Measurements from ENCODE around the gene DGKI. TPM values are rescaled to one million over a fixed set of nuclear protein-coding genes. Genes with fewer than 3 reads are reported as not detected.

DGKI gene
- total and polyA plus RNA-seq, 2 experiments from 2014 or later, result 0.16 to 1.0 TPM

- Histone ChIP-seq H3K79me2 (replicated peaks; ENCODE audit: insufficient read depth) (no peaks in the 10 kb centered on the region), H3K4me3 (no peak overlapping the region), H3K4me1 (ENCODE audit: insufficient read depth) (peaks cover 6% of the 10 kb centered on the region), H3K27ac (ENCODE audit: low read depth) (no peak overlapping the region), H3F3A (replicated peaks; ENCODE audit: low read depth) (no peaks in the 10 kb centered on the region), H3K36me3 (ENCODE audit: insufficient read depth) (no peaks in the 10 kb centered on the region), H3K9me2 (ENCODE audit: insufficient read depth) (no peaks in the 10 kb centered on the region), H4K20me1 (replicated peaks; ENCODE audit: insufficient read depth) (no peaks in the 10 kb centered on the region), H3K27me3 (ENCODE audit: insufficient read depth) (no peaks in the 10 kb centered on the region), H2AFZ (no peak overlapping the region), H3K4me2 (no peak overlapping the region)
- H3K9me3 Mint-ChIP-seq, result no peaks in the 10 kb centered on the region
- H3K36me3 Mint-ChIP-seq (ENCODE audit: low read depth), result no peaks in the 10 kb centered on the region
- peaks cover 11% of the 10 kb centered on the region; the same call in 2 of the 3 replicates for H3K4me1 Mint-ChIP-seq
- ATAC-seq (no peak), DNase-seq (ENCODE audit: low spot score) (no peak)
- H3K27ac Mint-ChIP-seq, result no peak overlapping the region
- H3K27me3 Mint-ChIP-seq (ENCODE audit: insufficient read depth, low read depth, poor library complexity), result peaks cover 4% of the 10 kb centered on the region
- no peak for TF ChIP-seq ZNF462 (CRISPR knock-in tag; IDR thresholded peaks at IDR 0.05)
- no peak for TF ChIP-seq ETS1 (IDR thresholded peaks at IDR 0.05)
- no peak for TF ChIP-seq EZH2phosphoT487 (IDR thresholded peaks at IDR 0.05; ENCODE audit: unreplicated experiment)
- H3K4me3 Mint-ChIP-seq, result no peak overlapping the region
Measured at GRCh38 chr7:137585591-137585990, 261.2 kb downstream of the DGKI start.

GRCh38 chr7:137583172-137583571, 263.6 kb downstream of the DGKI start:
- no peak for ATAC-seq
- Histone ChIP-seq H3K27me3 (ENCODE audit: insufficient read depth) (no peaks in the 10 kb centered on the region), H3K36me3 (ENCODE audit: insufficient read depth) (no peaks in the 10 kb centered on the region), H3K79me2 (replicated peaks; ENCODE audit: insufficient read depth) (no peaks in the 10 kb centered on the region), H3K4me1 (ENCODE audit: insufficient read depth) (peaks cover 17% of the 10 kb centered on the region), H3K27ac (ENCODE audit: low read depth) (no peak overlapping the region), H3K9me2 (ENCODE audit: insufficient read depth) (no peaks in the 10 kb centered on the region), H2AFZ (no peak overlapping the region), H3F3A (replicated peaks; ENCODE audit: low read depth) (no peaks in the 10 kb centered on the region), H3K4me2 (no peak overlapping the region), H3K4me3 (no peak overlapping the region), H4K20me1 (replicated peaks; ENCODE audit: insufficient read depth) (no peaks in the 10 kb centered on the region)
- no peak overlapping the region for H3K27ac Mint-ChIP-seq
- H3K4me1 Mint-ChIP-seq, result peaks cover 12% of the 10 kb centered on the region; the same call in 2 of the 3 replicates
- H3K4me3 Mint-ChIP-seq, result no peak overlapping the region
- no peaks in the 10 kb centered on the region for H3K9me3 Mint-ChIP-seq
- no peaks in the 10 kb centered on the region for H3K36me3 Mint-ChIP-seq (ENCODE audit: low read depth)
- no peaks in the 10 kb centered on the region for H3K27me3 Mint-ChIP-seq (ENCODE audit: insufficient read depth, low read depth, poor library complexity)
- DNase-seq (ENCODE audit: low spot score), result no peak
- TF ChIP-seq ZNF331 (CRISPR knock-in tag; IDR thresholded peaks at IDR 0.05; ENCODE audit: low read depth) (no peak), POLR2AphosphoS5 (IDR thresholded peaks at IDR 0.05; ENCODE audit: low read depth) (no peak), STAT1 (IDR thresholded peaks at IDR 0.05; ENCODE audit: unreplicated experiment) (no peak), NANOG (IDR thresholded peaks at IDR 0.05; ENCODE audit: borderline replicate concordance) (no peak), REST (IDR thresholded peaks at IDR 0.05; ENCODE audit: unreplicated experiment) (no peak), JUNB (IDR thresholded peaks at IDR 0.05; ENCODE audit: unreplicated experiment) (no peak)

Data from GM23338 (cell line).